B cell (primary cell): ENCODE results near the gene KLHDC7B. TPM values are rescaled to one million over a fixed set of nuclear protein-coding genes. Genes with fewer than 3 reads are reported as not detected.

Experiments
- ATAC-seq: fragments of 200-7000 bp; cut with Tn5 transposase; one replicate; pipeline ENCODE4 v1.10.0; 2021; ENCODE audit warnings: low read depth, mild to moderate bottlenecking, moderate number of reproducible peaks, moderate library complexity
- CTCF ChIA-PET: fragments of 350-600 bp; sonication (Branson Sonifier 250); formaldehyde crosslinking; loops from one replicate; lab custom pipeline; 2021; ENCODE audit warnings: antibody characterized with exemption, inconsistent platforms; lab: Charles Lee
- POLR2A ChIA-PET: fragments of 350-600 bp; sonication (Branson Sonifier 250); formaldehyde crosslinking; loops from one replicate; lab custom pipeline; 2021; ENCODE audit warnings: antibody characterized with exemption; lab: Charles Lee
- DNase-seq: peaks from one replicate; pipeline ENCODE4 v3.0.0; 2013
- H2AFZ ChIP-seq: 2 replicates; pipeline ENCODE4 v1.6.1; 2012; ENCODE audit warnings: mild to moderate bottlenecking, low read depth, low read length; ENCODE audit not compliant: insufficient read depth, poor library complexity, severe bottlenecking
- H3K27ac ChIP-seq, 2 donors: 1 replicate in 1 of 2; 2 replicates in 1 of 2; pipeline ENCODE4 v1.5.1; 2012 to 2013; ENCODE audit warnings: low read length in 2 of 2, mild to moderate bottlenecking in 2 of 2, moderate library complexity in 1 of 2
- H3K27me3 ChIP-seq, 4 experiments: fragments of 200-600 bp in 1 of 4; sonication (generic) in 1 of 4; replicated peaks in 1 of 4; 1 replicate in 2 of 4; 2 replicates in 2 of 4; pipeline versions ENCODE4 v1.6.1 to v1.7.0; 2013 to 2016; ENCODE audit warnings: low read length in 3 of 4, mild to moderate bottlenecking in 2 of 4, mixed read lengths in 1 of 4, moderate library complexity in 1 of 4; ENCODE audit not compliant: insufficient read depth in 4 of 4, control insufficient read depth in 3 of 4; ENCODE audit errors: control extremely low read depth in 1 of 4
- H3K36me3 ChIP-seq, 2 experiments: replicated peaks in 1 of 2; 1 replicate in 1 of 2; 2 replicates in 1 of 2; pipeline versions ENCODE4 v1.6.1 to v1.7.1; 2013; ENCODE audit warnings: low read length in 1 of 2; ENCODE audit not compliant: insufficient read depth in 2 of 2, control insufficient read depth in 1 of 2; ENCODE audit errors: control extremely low read depth in 1 of 2, extremely low read depth in 1 of 2
- H3K4me1 ChIP-seq, 2 donors: fragments of 200-600 bp in 1 of 2; sonication (generic) in 1 of 2; 1 replicate in 1 of 2; 2 replicates in 1 of 2; pipeline versions ENCODE4 v1.5.1 to v1.6.1; 2013 to 2017; ENCODE audit warnings: low read length in 2 of 2; ENCODE audit not compliant: control insufficient read depth in 2 of 2, insufficient read depth in 2 of 2
- H3K4me2 ChIP-seq: replicated peaks from 2 replicates; pipeline ENCODE3; 2012; ENCODE audit warnings: mild to moderate bottlenecking, low read depth, low read length; ENCODE audit not compliant: poor library complexity, severe bottlenecking
- H3K4me3 ChIP-seq, 5 experiments: fragments of 200-600 bp in 1 of 5; sonication (generic) in 1 of 5; 1 replicate in 3 of 5; 2 replicates in 2 of 5; pipeline versions ENCODE4 v1.5.1 to v1.7.0; 2011 to 2016; ENCODE audit warnings: low read length in 4 of 5, mild to moderate bottlenecking in 4 of 5, low read depth in 2 of 5, control low read depth in 1 of 5, moderate library complexity in 1 of 5; ENCODE audit not compliant: insufficient read depth in 1 of 5; ENCODE audit errors: control extremely low read depth in 1 of 5, extremely low read depth in 1 of 5
- H3K79me2 ChIP-seq: fragments of 200-600 bp; sonication (generic); one replicate; pipeline ENCODE4 v1.6.0; 2016; ENCODE audit warnings: low read length; ENCODE audit not compliant: control insufficient read depth, insufficient read depth
- H3K9ac ChIP-seq: fragments of 200-600 bp; sonication (generic); 2 replicates; pipeline ENCODE4 v1.6.1; 2017; ENCODE audit warnings: mild to moderate bottlenecking, low read length, moderate library complexity
- H3K9me3 ChIP-seq, 3 donors: one replicate each; pipeline versions ENCODE4 v1.6.1 to v1.7.1; 2013; ENCODE audit warnings: low read length in 2 of 3; ENCODE audit not compliant: control insufficient read depth in 2 of 3, insufficient read depth in 1 of 3; ENCODE audit errors: control extremely low read depth in 1 of 3
- H4K20me1 ChIP-seq: 2 replicates; pipeline ENCODE4 v1.6.0; 2012; ENCODE audit warnings: mild to moderate bottlenecking, low read length; ENCODE audit not compliant: insufficient read depth, control insufficient read depth, poor library complexity, severe bottlenecking
- H3K27ac Mint-ChIP-seq: one replicate; pipeline ENCODE4 v1.8.0; 2021; ENCODE audit warnings: mixed read lengths
- H3K27me3 Mint-ChIP-seq: one replicate; pipeline ENCODE4 v1.8.0; 2021; ENCODE audit warnings: mixed read lengths
- H3K4me1 Mint-ChIP-seq: one replicate; pipeline ENCODE4 v1.8.0; 2021; ENCODE audit warnings: mixed read lengths
- H3K4me3 Mint-ChIP-seq: one replicate; pipeline ENCODE4 v1.8.0; 2021; ENCODE audit warnings: mixed read lengths
- H3K9me3 Mint-ChIP-seq: one replicate; pipeline ENCODE4 v1.8.0; 2022; ENCODE audit warnings: mixed read lengths; ENCODE audit not compliant: insufficient read depth
- EZH2 ChIP-seq: IDR thresholded peaks from 2 replicates; pipeline ENCODE4 v1.6.1; 2012; ENCODE audit warnings: borderline replicate concordance, low read depth, mild to moderate bottlenecking, moderate library complexity, low read length; ENCODE audit not compliant: insufficient read depth, poor library complexity, severe bottlenecking
- WGBS: methylation state at CpG from one replicate; pipeline ENCODE4 v1.1.5; 2013; ENCODE audit warnings: missing lambda C conversion rate; ENCODE audit not compliant: insufficient coverage; 5-methylcytosine and 5-hydroxymethylcytosine counted together
- intact Hi-C: fragments of 100-400 bp; cut with micrococcal nuclease; formaldehyde crosslinking; loops from one replicate; pipeline ENCODE4 v1.10.0; 2022
- polyA plus RNA-seq: library from polyadenylated mRNA; depleted of rRNA; stranded (reverse); fragments of >200 nt; gene quantifications from 2 replicates; pipeline ENCODE4 v1.2.3, GENCODE V29; 2012
- total RNA-seq, 2 donors: library from RNA; stranded (reverse); fragments of 120-200 nt in 1 of 2; gene quantifications; 1 replicate in 1 of 2; 2 replicates in 1 of 2; pipeline versions ENCODE4 v1.2.3 to v1.2.4, GENCODE V29; 2013 to 2022
- TF ChIP-seq, protein P1 (sequence below): fragments of 200-600 bp; IDR thresholded peaks from one replicate; pipeline ENCODE4 v1.8.0; 2022; ENCODE audit warnings: antibody characterized with exemption, mild to moderate bottlenecking

Gene KLHDC7B
- total and polyA plus RNA-seq, 2 donors (not counting 1 experiment from before 2014, with no cell fraction given) = 1.8 to 6.2 TPM

DNA sequence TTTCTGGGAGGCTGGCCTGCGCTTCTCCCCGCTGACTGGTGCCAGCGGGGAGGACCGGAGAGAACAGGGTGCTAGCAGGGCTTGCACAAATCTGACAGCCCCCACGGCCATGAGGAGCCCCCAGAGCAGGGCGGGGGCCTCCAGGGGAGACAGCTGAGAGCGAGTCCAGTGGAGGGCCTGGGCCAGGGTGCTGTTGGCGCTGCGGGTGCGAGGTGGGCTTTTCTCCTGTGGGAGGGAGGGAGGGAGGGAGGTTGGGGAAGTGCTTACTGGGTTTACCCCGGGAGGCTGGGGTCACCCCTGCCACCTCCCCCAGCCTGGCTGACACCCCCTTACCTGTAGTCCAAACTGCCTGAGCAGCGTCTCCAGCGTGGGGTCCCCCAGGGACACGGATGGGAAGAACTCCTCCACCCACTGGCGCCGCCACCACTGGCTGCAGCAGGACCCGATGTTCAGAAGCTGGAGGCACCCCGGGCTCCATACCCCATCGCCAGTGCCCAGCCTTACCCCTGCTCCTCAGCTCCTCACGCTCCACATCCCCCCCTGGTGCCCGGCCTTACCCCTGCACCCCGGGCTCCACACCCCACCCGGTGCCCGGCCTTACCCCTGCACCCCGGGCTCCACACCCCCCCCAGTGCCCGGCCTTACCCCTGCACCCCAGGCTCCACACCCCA lies 42.1 kb upstream of the KLHDC7B start:
- peaks cover 30% of the 10 kb centered on the region for H4K20me1 ChIP-seq
- H3K9me3 ChIP-seq = no peaks in the 10 kb centered on the region
- H3K27me3 ChIP-seq = no peaks in the 10 kb centered on the region
- Mint-ChIP-seq H3K4me1 (peaks cover 18% of the 10 kb centered on the region), H3K27me3 (no peaks in the 10 kb centered on the region), H3K9me3 (no peaks in the 10 kb centered on the region), H3K27ac (no peak overlapping the region), H3K4me3 (no peak overlapping the region)
- no peak for ATAC-seq
- no peak overlapping the region for H3K27ac ChIP-seq
- POLR2A ChIA-PET = interaction anchor here (0.8 kb wide), 1 partner anchor 102 kb away, joined by 3 read pairs; no protein-coding TSS in a partner anchor
- H3K9ac ChIP-seq = no peak overlapping the region
- H3K4me3 ChIP-seq = no peak overlapping the region
- H3K4me2 ChIP-seq = no peak overlapping the region
- H2AFZ ChIP-seq = no peak overlapping the region
- H3K36me3 ChIP-seq = peaks cover 0 to 32% of the 10 kb centered on the region in 2 experiments
- CTCF ChIA-PET = interaction anchor here (0.5 to 1.4 kb wide), 4 partner anchors 17 to 149 kb away, joined by 3 to 4 read pairs (median 4); partner anchors contain the start of genes MIOX and SYCE3
- TF ChIP-seq EZH2 = no peak
- TF ChIP-seq, protein P1, sequence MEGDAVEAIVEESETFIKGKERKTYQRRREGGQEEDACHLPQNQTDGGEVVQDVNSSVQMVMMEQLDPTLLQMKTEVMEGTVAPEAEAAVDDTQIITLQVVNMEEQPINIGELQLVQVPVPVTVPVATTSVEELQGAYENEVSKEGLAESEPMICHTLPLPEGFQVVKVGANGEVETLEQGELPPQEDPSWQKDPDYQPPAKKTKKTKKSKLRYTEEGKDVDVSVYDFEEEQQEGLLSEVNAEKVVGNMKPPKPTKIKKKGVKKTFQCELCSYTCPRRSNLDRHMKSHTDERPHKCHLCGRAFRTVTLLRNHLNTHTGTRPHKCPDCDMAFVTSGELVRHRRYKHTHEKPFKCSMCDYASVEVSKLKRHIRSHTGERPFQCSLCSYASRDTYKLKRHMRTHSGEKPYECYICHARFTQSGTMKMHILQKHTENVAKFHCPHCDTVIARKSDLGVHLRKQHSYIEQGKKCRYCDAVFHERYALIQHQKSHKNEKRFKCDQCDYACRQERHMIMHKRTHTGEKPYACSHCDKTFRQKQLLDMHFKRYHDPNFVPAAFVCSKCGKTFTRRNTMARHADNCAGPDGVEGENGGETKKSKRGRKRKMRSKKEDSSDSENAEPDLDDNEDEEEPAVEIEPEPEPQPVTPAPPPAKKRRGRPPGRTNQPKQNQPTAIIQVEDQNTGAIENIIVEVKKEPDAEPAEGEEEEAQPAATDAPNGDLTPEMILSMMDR = no peak
- peaks cover 12 to 21% of the 10 kb centered on the region in 2 donors for H3K4me1 ChIP-seq
- H3K79me2 ChIP-seq = peaks cover 26% of the 10 kb centered on the region
- WGBS = 98% methylated on average over 15 of the region's 26 CpGs
- intact Hi-C loops = no loop called here
- DNase-seq = peak; percentile 31
